Tibial nerve (tissue), 4 donors: ENCODE data around the gene PHKB. TPM values are rescaled to one million over a fixed set of nuclear protein-coding genes. Genes with fewer than 3 reads are reported as not detected.

ENCODE experiments used
- DNase-seq, 2 donors: peaks; one replicate each; pipeline ENCODE4 v3.0.0-alpha.2; 2019; ENCODE audit warnings: low spot score in 2 of 2
- H3K27ac ChIP-seq, 4 donors: fragments of 200-600 bp; sonication (generic) in 3 of 4; one replicate each; pipeline ENCODE4 v1.5.1; 2017 to 2019; ENCODE audit warnings: mild to moderate bottlenecking in 1 of 4
- H3K27me3 ChIP-seq, 2 donors: fragments of 200-600 bp; sonication (generic) in 1 of 2; one replicate each; pipeline versions ENCODE4 v1.5.1 to v1.6.0; 2017 to 2019
- H3K36me3 ChIP-seq, 3 donors: fragments of 200-600 bp; sonication (generic); one replicate each; pipeline ENCODE4 v1.5.1; 2018 to 2019
- H3K4me1 ChIP-seq, 4 donors: fragments of 200-600 bp; sonication (generic) in 3 of 4; one replicate each; pipeline ENCODE4 v1.5.1; 2017 to 2019
- H3K4me3 ChIP-seq, 4 donors: fragments of 200-600 bp; sonication (generic) in 3 of 4; one replicate each; pipeline ENCODE4 v1.5.1; 2017 to 2019; ENCODE audit warnings: mild to moderate bottlenecking in 1 of 4, moderate library complexity in 1 of 4
- H3K9me3 ChIP-seq, 4 donors: fragments of 200-600 bp; sonication (generic) in 3 of 4; one replicate each; pipeline ENCODE4 v1.5.1; 2017 to 2019
- CTCF ChIP-seq, 5 experiments: fragments of 200-600 bp in 3 of 5; fragments of 450-650 bp in 2 of 5; sonication (generic) in 3 of 5; IDR thresholded peaks; one replicate each; pipeline ENCODE4 v1.5.1; 2016 to 2019; ENCODE audit warnings: antibody characterized with exemption in 5 of 5, mild to moderate bottlenecking in 3 of 5, moderate library complexity in 2 of 5
- EP300 ChIP-seq, 2 donors: sonication (generic); formaldehyde crosslinking; IDR thresholded peaks; one replicate each; pipeline ENCODE4 v1.6.1; 2017; ENCODE audit warnings: antibody characterized with exemption in 2 of 2, mild to moderate bottlenecking in 1 of 2
- POLR2A ChIP-seq, 2 donors: fragments of 450-650 bp; IDR thresholded peaks; one replicate each; pipeline ENCODE4 v1.6.1; 2017; ENCODE audit warnings: antibody characterized with exemption in 2 of 2, mild to moderate bottlenecking in 2 of 2, moderate library complexity in 2 of 2
- WGBS, 2 donors: methylation state at CpG; one replicate each; pipeline ENCODE4 v1.1.5; 2018; 5-methylcytosine and 5-hydroxymethylcytosine counted together
- total RNA-seq, 4 donors: library from RNA; depleted of rRNA; stranded (reverse); fragments of >200 nt; gene quantifications; one replicate each; pipeline ENCODE4 v1.1.0, GENCODE V29; 2016

Gene PHKB
- total RNA-seq, 4 donors from 2014 or later = 80.1 to 93.7 (median 82.4) TPM

- TF ChIP-seq POLR2A (IDR thresholded peaks at IDR 0.05) = no peak
- TF ChIP-seq EP300 (IDR thresholded peaks at IDR 0.05) = no peak
- no peak for TF ChIP-seq CTCF (IDR thresholded peaks at IDR 0.05)
- no peaks in the 10 kb centered on the region for H3K9me3 ChIP-seq
- H3K27me3 ChIP-seq = no peaks in the 10 kb centered on the region
- WGBS, 2 donors = 94 to 97% methylated on average over 7 of the region's 7 CpGs
- H3K4me1 ChIP-seq = peaks cover 0 to 15% (median 0%) of the 10 kb centered on the region in 4 donors
- H3K4me3 ChIP-seq = no peak overlapping the region
- no peak overlapping the region for H3K27ac ChIP-seq
- DNase-seq = no peak
- peaks cover 0 to 69% (median 8%) of the 10 kb centered on the region in 3 donors for H3K36me3 ChIP-seq
Observed at GRCh38 chr16:47504599-47504998, 43.5 kb downstream of the PHKB start.

- Histone ChIP-seq H3K4me3 (no peak overlapping the region), H3K36me3 (peaks cover 0 to 66% (median 3%) of the 10 kb centered on the region in 3 donors), H3K4me1 (peaks cover 0 to 15% (median 0%) of the 10 kb centered on the region in 4 donors), H3K9me3 (no peaks in the 10 kb centered on the region), H3K27ac (no peak overlapping the region), H3K27me3 (no peaks in the 10 kb centered on the region)
- DNase-seq = no peak
- 74 to 76% methylated on average over 2 of the region's 2 CpGs for WGBS, 2 donors
- no peak for TF ChIP-seq EP300 (IDR thresholded peaks at IDR 0.05)
- TF ChIP-seq POLR2A (IDR thresholded peaks at IDR 0.05) = no peak
- no peak for TF ChIP-seq CTCF (IDR thresholded peaks at IDR 0.05)
Observed at GRCh38 chr16:47506800-47507199, 45.7 kb downstream of the PHKB start.

- Histone ChIP-seq H3K4me3 (no peak overlapping the region), H3K27me3 (no peaks in the 10 kb centered on the region), H3K27ac (no peak overlapping the region), H3K36me3 (peaks cover 0 to 69% (median 3%) of the 10 kb centered on the region in 3 donors), H3K4me1 (peaks cover 0 to 15% (median 0%) of the 10 kb centered on the region in 4 donors), H3K9me3 (no peaks in the 10 kb centered on the region)
- 21 to 37% methylated on average over 1 of the region's 1 CpG for WGBS, 2 donors
- no peak for TF ChIP-seq EP300 (IDR thresholded peaks at IDR 0.05)
- TF ChIP-seq CTCF (IDR thresholded peaks at IDR 0.05) = no peak
- no peak for TF ChIP-seq POLR2A (IDR thresholded peaks at IDR 0.05)
- no peak for DNase-seq
Observed at GRCh38 chr16:47507701-47508100, 46.6 kb downstream of the PHKB start.

- no peaks in the 10 kb centered on the region for H3K27me3 ChIP-seq
- H3K36me3 ChIP-seq = peaks cover 0 to 78% (median 6%) of the 10 kb centered on the region in 3 donors
- no peak overlapping the region for H3K4me3 ChIP-seq
- no peak for TF ChIP-seq CTCF (IDR thresholded peaks at IDR 0.05)
- no peak for TF ChIP-seq POLR2A (IDR thresholded peaks at IDR 0.05)
- TF ChIP-seq EP300 (IDR thresholded peaks at IDR 0.05) = no peak
- H3K4me1 ChIP-seq = peaks cover 0 to 11% (median 0%) of the 10 kb centered on the region in 4 donors
- no peaks in the 10 kb centered on the region for H3K9me3 ChIP-seq
- no peak for DNase-seq
- 93 to 97% methylated on average over 4 of the region's 4 CpGs for WGBS, 2 donors
- no peak overlapping the region for H3K27ac ChIP-seq
Observed at GRCh38 chr16:47511882-47512281, 50.8 kb downstream of the PHKB start.

- Histone ChIP-seq H3K27me3 (no peaks in the 10 kb centered on the region), H3K9me3 (no peaks in the 10 kb centered on the region), H3K4me1 (peaks cover 0 to 15% (median 0%) of the 10 kb centered on the region in 4 donors), H3K27ac (no peak overlapping the region), H3K4me3 (no peak overlapping the region), H3K36me3 (peaks cover 0 to 60% (median 0%) of the 10 kb centered on the region in 3 donors)
- no peak for DNase-seq
- no peak for TF ChIP-seq CTCF (IDR thresholded peaks at IDR 0.05)
- TF ChIP-seq POLR2A (IDR thresholded peaks at IDR 0.05) = no peak
- no peak for TF ChIP-seq EP300 (IDR thresholded peaks at IDR 0.05)
Observed at GRCh38 chr16:47519037-47519436, 57.9 kb downstream of the PHKB start.
